WTC11 (cell line): ENCODE measurements around the gene MMP8. TPM values are rescaled to one million over a fixed set of nuclear protein-coding genes. Genes with fewer than 3 reads are reported as not detected.

ENCODE experiments used
- CREM ChIP-seq: sonication (generic); formaldehyde crosslinking; IDR thresholded peaks from 2 replicates; pipeline ENCODE4 v1.8.1; 2022; ENCODE audit warnings: mild to moderate bottlenecking, missing genetic modification reagents, moderate library complexity
- ERG ChIP-seq: fragments of 250-450 bp; sonication (Bioruptor Pico); IDR thresholded peaks from 2 replicates; pipeline ENCODE4 v1.8.0; 2021; ENCODE audit warnings: mild to moderate bottlenecking
- FOXJ3 ChIP-seq: sonication (generic); formaldehyde crosslinking; IDR thresholded peaks from 2 replicates; pipeline ENCODE4 v1.9.0; 2021; ENCODE audit warnings: missing genetic modification reagents, mild to moderate bottlenecking, borderline replicate concordance
- GABPB1 ChIP-seq: sonication (generic); formaldehyde crosslinking; IDR thresholded peaks from 2 replicates; pipeline ENCODE4 v1.8.1; 2023; ENCODE audit warnings: mild to moderate bottlenecking, missing genetic modification reagents
- HMGXB4 ChIP-seq: sonication (generic); formaldehyde crosslinking; IDR thresholded peaks from 2 replicates; pipeline ENCODE4 v1.8.1; 2023; ENCODE audit warnings: mild to moderate bottlenecking, moderate library complexity, missing genetic modification reagents
- JAZF1 ChIP-seq: fragments of 250-450 bp; sonication (Bioruptor Pico); IDR thresholded peaks from 2 replicates; pipeline ENCODE4 v1.9.0; 2021; ENCODE audit warnings: moderate library complexity, mild to moderate bottlenecking, inconsistent platforms
- TCF7 ChIP-seq: sonication (generic); formaldehyde crosslinking; IDR thresholded peaks from 2 replicates; pipeline ENCODE4 v1.8.0; 2022; ENCODE audit warnings: mild to moderate bottlenecking, low read depth, missing genetic modification reagents, moderate library complexity
- ZMAT4 ChIP-seq: fragments of 250-450 bp; sonication (Bioruptor Pico); IDR thresholded peaks from 2 replicates; pipeline ENCODE4 v1.9.0; 2021; ENCODE audit warnings: mild to moderate bottlenecking
- ZNF416 ChIP-seq: fragments of 250-450 bp; sonication (Bioruptor Pico); IDR thresholded peaks from 2 replicates; pipeline ENCODE4 v1.9.0; 2021; ENCODE audit warnings: mild to moderate bottlenecking, inconsistent platforms
- ZNF425 ChIP-seq: fragments of 250-450 bp; sonication (Bioruptor Pico); conservative IDR thresholded peaks from 2 replicates; pipeline ENCODE4 v1.9.0; 2021; ENCODE audit warnings: mild to moderate bottlenecking
- total RNA-seq: library from RNA; stranded (reverse); gene quantifications from 3 replicates; pipeline ENCODE4 v1.2.3, GENCODE V29; 2021
- TF ChIP-seq, protein P1 (sequence below): sonication (generic); formaldehyde crosslinking; IDR thresholded peaks from 2 replicates; pipeline ENCODE4 v1.8.1; 2023; ENCODE audit warnings: mild to moderate bottlenecking, missing genetic modification reagents, borderline replicate concordance
- TF ChIP-seq, protein P2 (sequence below): sonication (generic); formaldehyde crosslinking; IDR thresholded peaks from 2 replicates; pipeline ENCODE4 v1.8.1; 2023; ENCODE audit warnings: mild to moderate bottlenecking, missing genetic modification reagents
- TF ChIP-seq, protein P3 (sequence below): sonication (generic); formaldehyde crosslinking; IDR thresholded peaks from 2 replicates; pipeline ENCODE4 v1.8.0; 2022; ENCODE audit warnings: mild to moderate bottlenecking, missing genetic modification reagents

The MMP8 gene
- total RNA-seq, 1 experiment from 2014 or later, result not detected

GRCh38 chr11:102683277-102683676 is 41.5 kb downstream of the MMP8 start (continued):
- TF ChIP-seq, protein P1, sequence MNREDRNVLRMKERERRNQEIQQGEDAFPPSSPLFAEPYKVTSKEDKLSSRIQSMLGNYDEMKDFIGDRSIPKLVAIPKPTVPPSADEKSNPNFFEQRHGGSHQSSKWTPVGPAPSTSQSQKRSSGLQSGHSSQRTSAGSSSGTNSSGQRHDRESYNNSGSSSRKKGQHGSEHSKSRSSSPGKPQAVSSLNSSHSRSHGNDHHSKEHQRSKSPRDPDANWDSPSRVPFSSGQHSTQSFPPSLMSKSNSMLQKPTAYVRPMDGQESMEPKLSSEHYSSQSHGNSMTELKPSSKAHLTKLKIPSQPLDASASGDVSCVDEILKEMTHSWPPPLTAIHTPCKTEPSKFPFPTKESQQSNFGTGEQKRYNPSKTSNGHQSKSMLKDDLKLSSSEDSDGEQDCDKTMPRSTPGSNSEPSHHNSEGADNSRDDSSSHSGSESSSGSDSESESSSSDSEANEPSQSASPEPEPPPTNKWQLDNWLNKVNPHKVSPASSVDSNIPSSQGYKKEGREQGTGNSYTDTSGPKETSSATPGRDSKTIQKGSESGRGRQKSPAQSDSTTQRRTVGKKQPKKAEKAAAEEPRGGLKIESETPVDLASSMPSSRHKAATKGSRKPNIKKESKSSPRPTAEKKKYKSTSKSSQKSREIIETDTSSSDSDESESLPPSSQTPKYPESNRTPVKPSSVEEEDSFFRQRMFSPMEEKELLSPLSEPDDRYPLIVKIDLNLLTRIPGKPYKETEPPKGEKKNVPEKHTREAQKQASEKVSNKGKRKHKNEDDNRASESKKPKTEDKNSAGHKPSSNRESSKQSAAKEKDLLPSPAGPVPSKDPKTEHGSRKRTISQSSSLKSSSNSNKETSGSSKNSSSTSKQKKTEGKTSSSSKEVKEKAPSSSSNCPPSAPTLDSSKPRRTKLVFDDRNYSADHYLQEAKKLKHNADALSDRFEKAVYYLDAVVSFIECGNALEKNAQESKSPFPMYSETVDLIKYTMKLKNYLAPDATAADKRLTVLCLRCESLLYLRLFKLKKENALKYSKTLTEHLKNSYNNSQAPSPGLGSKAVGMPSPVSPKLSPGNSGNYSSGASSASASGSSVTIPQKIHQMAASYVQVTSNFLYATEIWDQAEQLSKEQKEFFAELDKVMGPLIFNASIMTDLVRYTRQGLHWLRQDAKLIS (CRISPR knock-in tag), result no peak
- no peak for TF ChIP-seq ERG (CRISPR knock-in tag)
- TF ChIP-seq JAZF1 (CRISPR knock-in tag), result no peak
- TF ChIP-seq CREM (CRISPR knock-in tag), result no peak
- TF ChIP-seq, protein P2, sequence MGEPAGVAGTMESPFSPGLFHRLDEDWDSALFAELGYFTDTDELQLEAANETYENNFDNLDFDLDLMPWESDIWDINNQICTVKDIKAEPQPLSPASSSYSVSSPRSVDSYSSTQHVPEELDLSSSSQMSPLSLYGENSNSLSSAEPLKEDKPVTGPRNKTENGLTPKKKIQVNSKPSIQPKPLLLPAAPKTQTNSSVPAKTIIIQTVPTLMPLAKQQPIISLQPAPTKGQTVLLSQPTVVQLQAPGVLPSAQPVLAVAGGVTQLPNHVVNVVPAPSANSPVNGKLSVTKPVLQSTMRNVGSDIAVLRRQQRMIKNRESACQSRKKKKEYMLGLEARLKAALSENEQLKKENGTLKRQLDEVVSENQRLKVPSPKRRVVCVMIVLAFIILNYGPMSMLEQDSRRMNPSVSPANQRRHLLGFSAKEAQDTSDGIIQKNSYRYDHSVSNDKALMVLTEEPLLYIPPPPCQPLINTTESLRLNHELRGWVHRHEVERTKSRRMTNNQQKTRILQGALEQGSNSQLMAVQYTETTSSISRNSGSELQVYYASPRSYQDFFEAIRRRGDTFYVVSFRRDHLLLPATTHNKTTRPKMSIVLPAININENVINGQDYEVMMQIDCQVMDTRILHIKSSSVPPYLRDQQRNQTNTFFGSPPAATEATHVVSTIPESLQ (CRISPR knock-in tag), result no peak
- no peak for TF ChIP-seq FOXJ3
- no peak for TF ChIP-seq ZNF425 (CRISPR knock-in tag)
- TF ChIP-seq HMGXB4 (CRISPR knock-in tag), result no peak
- no peak for TF ChIP-seq GABPB1
- TF ChIP-seq, protein P3, sequence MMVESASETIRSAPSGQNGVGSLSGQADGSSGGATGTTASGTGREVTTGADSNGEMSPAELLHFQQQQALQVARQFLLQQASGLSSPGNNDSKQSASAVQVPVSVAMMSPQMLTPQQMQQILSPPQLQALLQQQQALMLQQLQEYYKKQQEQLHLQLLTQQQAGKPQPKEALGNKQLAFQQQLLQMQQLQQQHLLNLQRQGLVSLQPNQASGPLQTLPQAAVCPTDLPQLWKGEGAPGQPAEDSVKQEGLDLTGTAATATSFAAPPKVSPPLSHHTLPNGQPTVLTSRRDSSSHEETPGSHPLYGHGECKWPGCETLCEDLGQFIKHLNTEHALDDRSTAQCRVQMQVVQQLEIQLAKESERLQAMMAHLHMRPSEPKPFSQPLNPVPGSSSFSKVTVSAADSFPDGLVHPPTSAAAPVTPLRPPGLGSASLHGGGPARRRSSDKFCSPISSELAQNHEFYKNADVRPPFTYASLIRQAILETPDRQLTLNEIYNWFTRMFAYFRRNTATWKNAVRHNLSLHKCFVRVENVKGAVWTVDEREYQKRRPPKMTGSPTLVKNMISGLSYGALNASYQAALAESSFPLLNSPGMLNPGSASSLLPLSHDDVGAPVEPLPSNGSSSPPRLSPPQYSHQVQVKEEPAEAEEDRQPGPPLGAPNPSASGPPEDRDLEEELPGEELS, result no peak
- no peak for TF ChIP-seq ZMAT4 (CRISPR knock-in tag)
- no peak for TF ChIP-seq TCF7 (CRISPR knock-in tag)
- no peak for TF ChIP-seq ZNF416 (CRISPR knock-in tag)
